Kidney tubule cell (primary cell): Measurements from ENCODE around the gene TEX44.
"Not testable (repeated sequence)": the region's sequence is repeated elsewhere in the genome, so short reads cannot be mapped to it uniquely, and the experiment has no call there.

Experiments used
- DNase-seq: peaks from one replicate; pipeline ENCODE4 v3.0.0-alpha.2; 2018; ENCODE audit warnings: low spot score

TEX44 gene

GRCh38 chr2:231571661-231572191, 20.9 kb upstream of the TEX44 start:
- no peak for DNase-seq

- no peak for DNase-seq
Measured at GRCh38 chr2:231573096-231573495, 19.6 kb upstream of the TEX44 start.

GRCh38 chr2:231573698-231574421, 18.8 kb upstream of the TEX44 start:
- DNase-seq: no peak

GRCh38 chr2:231575612-231576256, 16.9 kb upstream of the TEX44 start:
- DNase-seq: no peak

GRCh38 chr2:231576465-231576864, 16.2 kb upstream of the TEX44 start:
- DNase-seq: no peak

GRCh38 chr2:231578655-231579054, 14.0 kb upstream of the TEX44 start:
- DNase-seq: not testable (repeated sequence)

GRCh38 chr2:231579560-231579959, 13.1 kb upstream of the TEX44 start:
- no peak for DNase-seq

- DNase-seq: no peak
Measured at GRCh38 chr2:231581328-231581727, 11.3 kb upstream of the TEX44 start.

GRCh38 chr2:231583982-231584381, 8.7 kb upstream of the TEX44 start:
- no peak for DNase-seq

GRCh38 chr2:231587744-231588143, 4.9 kb upstream of the TEX44 start:
- DNase-seq: not testable (repeated sequence)

GRCh38 chr2:231589656-231590055, 3.0 kb upstream of the TEX44 start:
- no peak for DNase-seq

GRCh38 chr2:231590614-231591013, 2.0 kb upstream of the TEX44 start:
- no peak for DNase-seq

GRCh38 chr2:231593666-231594065, 1.0 kb downstream of the TEX44 start:
- DNase-seq: no peak

GRCh38 chr2:231597014-231597611, 4.4 kb downstream of the TEX44 start:
- peak; percentile 76 for DNase-seq

- DNase-seq: no peak
Measured at GRCh38 chr2:231597627-231598026, 5.0 kb downstream of the TEX44 start.

- no peak for DNase-seq
Measured at GRCh38 chr2:231600619-231601355, 8.1 kb downstream of the TEX44 start.

- DNase-seq: peak; percentile 82
Measured at GRCh38 chr2:231601356-231602229, 8.9 kb downstream of the TEX44 start.

- DNase-seq: no peak
Measured at GRCh38 chr2:231602859-231603467, 10.3 kb downstream of the TEX44 start.

- DNase-seq: no peak
Measured at GRCh38 chr2:231604101-231604684, 11.5 kb downstream of the TEX44 start.
